ENCODE measurements around the gene CCL27.
A peak's percentile ranks its signal among the peaks of the same experiment; 100 is the strongest.

Gene CCL27

GRCh38 chr9:34655394-34655793 is 7.1 kb downstream of the CCL27 start:
- H4K5ac ChIP-seq (ENCODE audit: low read length) = no peak overlapping the region
- H2BK120ac ChIP-seq (ENCODE audit: low read depth, low read length) = no peak overlapping the region
- no peak for DNase-seq
- no peak overlapping the region for H2AK5ac ChIP-seq (ENCODE audit: low read length)
- no peak overlapping the region for H3K4me3 ChIP-seq (ENCODE audit: low read length)
- no peak overlapping the region for H3K56ac ChIP-seq (ENCODE audit: low read length)
- no peak overlapping the region for H2BK15ac ChIP-seq (replicated peaks; ENCODE audit: low read depth)
- no CpG with 5 or more reads among the region's 5 CpGs for WGBS (ENCODE audit: extremely low coverage, insufficient coverage, low lambda C conversion rate)
- no peak overlapping the region for H4K8ac ChIP-seq (ENCODE audit: low read depth, low read length)
- H2BK5ac ChIP-seq (ENCODE audit: low read length) = no peak overlapping the region
- peaks cover 24% of the 10 kb centered on the region for H3K4me1 ChIP-seq (ENCODE audit: control insufficient read depth, low read depth, low read length)
- no peaks in the 10 kb centered on the region for H3K79me2 ChIP-seq (ENCODE audit: control insufficient read depth, insufficient read depth, low read length)
- no peak overlapping the region for H3K18ac ChIP-seq (ENCODE audit: low read length)
- no peaks in the 10 kb centered on the region for H3K79me1 ChIP-seq (ENCODE audit: low read length)
- H3K27me3 ChIP-seq (ENCODE audit: insufficient read depth, low read length, poor library complexity) = no peaks in the 10 kb centered on the region
- no peak overlapping the region for H3K4me2 ChIP-seq (ENCODE audit: low read length)
- no peak overlapping the region for H3K23ac ChIP-seq (ENCODE audit: low read length)
- no peaks in the 10 kb centered on the region for H3K36me3 ChIP-seq (ENCODE audit: control insufficient read depth, insufficient read depth, low read length)
- no peak overlapping the region for H3K4ac ChIP-seq (ENCODE audit: low read depth, low read length)
- H3K9ac ChIP-seq (ENCODE audit: low read length) = no peak overlapping the region
- H3K27ac ChIP-seq (ENCODE audit: low read depth, low read length) = no peak overlapping the region

GRCh38 chr9:34654323-34655051 is 8.0 kb downstream of the CCL27 start:
- no peak overlapping the region for H3K4ac ChIP-seq (ENCODE audit: low read depth, low read length)
- H3K4me3 ChIP-seq (ENCODE audit: low read length) = no peak overlapping the region
- no peak overlapping the region for H4K5ac ChIP-seq (ENCODE audit: low read length)
- no CpG with 5 or more reads among the region's 11 CpGs for WGBS (ENCODE audit: extremely low coverage, insufficient coverage, low lambda C conversion rate)
- no peak overlapping the region for H3K18ac ChIP-seq (ENCODE audit: low read length)
- H2AK5ac ChIP-seq (ENCODE audit: low read length) = no peak overlapping the region
- no peak overlapping the region for H3K23ac ChIP-seq (ENCODE audit: low read length)
- peaks cover 24% of the 10 kb centered on the region for H3K4me1 ChIP-seq (ENCODE audit: control insufficient read depth, low read depth, low read length)
- H3K79me1 ChIP-seq (ENCODE audit: low read length) = no peaks in the 10 kb centered on the region
- H3K79me2 ChIP-seq (ENCODE audit: control insufficient read depth, insufficient read depth, low read length) = no peaks in the 10 kb centered on the region
- H3K4me2 ChIP-seq (ENCODE audit: low read length) = no peak overlapping the region
- no peak overlapping the region for H2BK120ac ChIP-seq (ENCODE audit: low read depth, low read length)
- no peak for DNase-seq
- H3K9ac ChIP-seq (ENCODE audit: low read length) = no peak overlapping the region
- H3K27me3 ChIP-seq (ENCODE audit: insufficient read depth, low read length, poor library complexity) = no peaks in the 10 kb centered on the region
- no peak overlapping the region for H2BK5ac ChIP-seq (ENCODE audit: low read length)
- no peaks in the 10 kb centered on the region for H3K36me3 ChIP-seq (ENCODE audit: control insufficient read depth, insufficient read depth, low read length)
- H4K8ac ChIP-seq (ENCODE audit: low read depth, low read length) = no peak overlapping the region
- no peak overlapping the region for H3K27ac ChIP-seq (ENCODE audit: low read depth, low read length)
- H2BK15ac ChIP-seq (replicated peaks; ENCODE audit: low read depth) = no peak overlapping the region
- peak overlapping the region; percentile 59 for H3K56ac ChIP-seq (ENCODE audit: low read length)

- Histone ChIP-seq H3K79me1 (ENCODE audit: low read length) (peaks cover 4% of the 10 kb centered on the region), H3K27ac (ENCODE audit: low read depth, low read length) (no peak overlapping the region), H4K5ac (ENCODE audit: low read length) (no peak overlapping the region), H3K4me3 (ENCODE audit: low read length) (no peak overlapping the region), H3K23ac (ENCODE audit: low read length) (no peak overlapping the region), H3K9ac (ENCODE audit: low read length) (peak overlapping the region; percentile 44), H4K8ac (ENCODE audit: low read depth, low read length) (no peak overlapping the region), H3K4ac (ENCODE audit: low read depth, low read length) (no peak overlapping the region), H3K27me3 (ENCODE audit: insufficient read depth, low read length, poor library complexity) (no peaks in the 10 kb centered on the region), H3K79me2 (ENCODE audit: control insufficient read depth, insufficient read depth, low read length) (no peaks in the 10 kb centered on the region), H2BK15ac (replicated peaks; ENCODE audit: low read depth) (no peak overlapping the region), H2AK5ac (ENCODE audit: low read length) (peak overlapping the region; percentile 6), H3K4me1 (ENCODE audit: control insufficient read depth, low read depth, low read length) (peaks cover 24% of the 10 kb centered on the region), H3K56ac (ENCODE audit: low read length) (peak overlapping the region; percentile 66), H3K18ac (ENCODE audit: low read length) (no peak overlapping the region), H3K36me3 (ENCODE audit: control insufficient read depth, insufficient read depth, low read length) (no peaks in the 10 kb centered on the region), H3K4me2 (ENCODE audit: low read length) (no peak overlapping the region), H2BK5ac (ENCODE audit: low read length) (peak overlapping the region; percentile 88), H2BK120ac (ENCODE audit: low read depth, low read length) (no peak overlapping the region)
- WGBS (ENCODE audit: extremely low coverage, insufficient coverage, low lambda C conversion rate) = no CpG with 5 or more reads among the region's 11 CpGs
- no peak for DNase-seq
Measured at GRCh38 chr9:34653151-34654072, 9.0 kb downstream of the CCL27 start.

- no peak for DNase-seq
- no peak overlapping the region for H3K4me3 ChIP-seq (ENCODE audit: low read length)
- no peak overlapping the region for H3K4ac ChIP-seq (ENCODE audit: low read depth, low read length)
- H3K4me1 ChIP-seq (ENCODE audit: control insufficient read depth, low read depth, low read length) = peaks cover 27% of the 10 kb centered on the region
- H4K5ac ChIP-seq (ENCODE audit: low read length) = no peak overlapping the region
- H3K79me1 ChIP-seq (ENCODE audit: low read length) = peaks cover 8% of the 10 kb centered on the region
- H3K4me2 ChIP-seq (ENCODE audit: low read length) = peak overlapping the region; percentile 79
- H3K56ac ChIP-seq (ENCODE audit: low read length) = peak overlapping the region; percentile 84
- H2BK120ac ChIP-seq (ENCODE audit: low read depth, low read length) = no peak overlapping the region
- no peaks in the 10 kb centered on the region for H3K27me3 ChIP-seq (ENCODE audit: insufficient read depth, low read length, poor library complexity)
- peaks cover 5% of the 10 kb centered on the region for H3K79me2 ChIP-seq (ENCODE audit: control insufficient read depth, insufficient read depth, low read length)
- no peak overlapping the region for H4K8ac ChIP-seq (ENCODE audit: low read depth, low read length)
- WGBS (ENCODE audit: extremely low coverage, insufficient coverage, low lambda C conversion rate) = no CpG with 5 or more reads among the region's 5 CpGs
- H3K36me3 ChIP-seq (ENCODE audit: control insufficient read depth, insufficient read depth, low read length) = no peaks in the 10 kb centered on the region
- no peak overlapping the region for H2BK15ac ChIP-seq (replicated peaks; ENCODE audit: low read depth)
- no peak overlapping the region for H2BK5ac ChIP-seq (ENCODE audit: low read length)
- H3K23ac ChIP-seq (ENCODE audit: low read length) = peak overlapping the region; percentile 67
- H2AK5ac ChIP-seq (ENCODE audit: low read length) = peak overlapping the region; percentile 68
- no peak overlapping the region for H3K18ac ChIP-seq (ENCODE audit: low read length)
- H3K9ac ChIP-seq (ENCODE audit: low read length) = peak overlapping the region; percentile 67
- no peak overlapping the region for H3K27ac ChIP-seq (ENCODE audit: low read depth, low read length)
Measured at GRCh38 chr9:34652602-34653000, 9.9 kb downstream of the CCL27 start.

GRCh38 chr9:34651876-34652601 is 10.4 kb downstream of the CCL27 start, which contains the start of gene IL11RA:
Gene IL11RA (plus strand): TSS chr9:34652185. CDS start chr9:34655218, 3,033 bp downstream.
- Histone ChIP-seq H3K36me3 (ENCODE audit: control insufficient read depth, insufficient read depth, low read length) (no peaks in the 10 kb centered on the region), H2BK5ac (ENCODE audit: low read length) (peak within 1 kb of the TSS; percentile 88), H3K4me3 (ENCODE audit: low read length) (peak within 1 kb of the TSS; percentile 51), H4K8ac (ENCODE audit: low read depth, low read length) (no peak within 1 kb of the TSS), H2BK120ac (ENCODE audit: low read depth, low read length) (no peak within 1 kb of the TSS), H3K23ac (ENCODE audit: low read length) (peak within 1 kb of the TSS; percentile 67), H2AK5ac (ENCODE audit: low read length) (peak within 1 kb of the TSS; percentile 68), H3K56ac (ENCODE audit: low read length) (peak within 1 kb of the TSS; percentile 96), H2BK15ac (replicated peaks; ENCODE audit: low read depth) (no peak within 1 kb of the TSS), H4K5ac (ENCODE audit: low read length) (no peak within 1 kb of the TSS), H3K79me2 (ENCODE audit: control insufficient read depth, insufficient read depth, low read length) (peaks cover 5% of the 10 kb centered on the region), H3K79me1 (ENCODE audit: low read length) (peaks cover 14% of the 10 kb centered on the region), H3K4ac (ENCODE audit: low read depth, low read length) (no peak within 1 kb of the TSS), H3K9ac (ENCODE audit: low read length) (peak within 1 kb of the TSS; percentile 93), H3K4me2 (ENCODE audit: low read length) (peak within 1 kb of the TSS; percentile 79), H3K18ac (ENCODE audit: low read length) (peak within 1 kb of the TSS; percentile 20), H3K27ac (ENCODE audit: low read depth, low read length) (no peak within 1 kb of the TSS), H3K4me1 (ENCODE audit: control insufficient read depth, low read depth, low read length) (peaks cover 33% of the 10 kb centered on the region), H3K27me3 (ENCODE audit: insufficient read depth, low read length, poor library complexity) (no peaks in the 10 kb centered on the region)
- peak; percentile 98 for DNase-seq
- no CpG with 5 or more reads among the region's 24 CpGs for WGBS (ENCODE audit: extremely low coverage, insufficient coverage, low lambda C conversion rate)

All from mesendoderm (in vitro differentiated cells).